HK-2 (cell line): Measurements from ENCODE around the gene CELF4.

ENCODE experiments used
- DNase-seq: peaks from one replicate; pipeline ENCODE4 v3.0.0-alpha.2; 2018; ENCODE audit not compliant: unreplicated experiment

Gene CELF4

DNA sequence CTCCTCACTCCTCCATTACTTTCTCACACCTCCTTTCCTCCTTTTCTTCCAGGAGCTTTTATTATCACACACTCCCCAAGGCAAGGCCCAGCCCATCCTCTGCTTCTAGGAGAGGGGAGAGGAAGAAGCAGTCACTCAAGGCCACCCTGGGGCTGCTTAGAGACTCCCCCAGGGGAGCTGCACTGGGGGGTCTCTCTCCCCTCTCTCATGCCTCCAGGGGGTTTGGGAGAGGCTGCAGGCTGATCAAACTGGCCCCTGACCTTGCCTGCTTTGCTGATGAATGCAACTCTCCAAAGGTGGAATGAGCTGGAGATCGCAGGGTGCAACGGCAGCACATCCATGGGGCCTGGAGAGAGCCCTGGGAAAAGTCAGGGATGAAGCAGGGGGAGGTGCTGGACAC is 216.9 kb downstream of the CELF4 start:
- no peak for DNase-seq

DNA sequence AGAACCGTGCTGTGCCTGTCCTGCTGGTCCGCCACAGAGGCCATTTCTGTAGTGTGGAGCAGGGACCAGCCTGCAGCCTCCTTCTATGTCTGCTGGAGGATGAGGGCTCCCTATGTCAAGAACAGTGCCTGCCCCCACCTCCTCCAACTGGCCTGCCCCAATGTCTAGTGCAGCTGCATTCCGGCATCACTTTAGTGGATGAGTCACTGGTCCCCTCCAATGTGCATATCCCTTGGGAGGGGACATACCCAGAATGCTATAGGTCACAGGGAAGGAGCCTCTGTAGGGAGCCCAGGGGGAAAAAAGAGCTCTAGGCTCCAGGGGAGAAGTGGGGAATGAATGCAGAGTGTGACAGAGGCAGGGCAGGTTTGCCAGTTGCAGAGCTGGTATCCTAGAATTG is 219.6 kb downstream of the CELF4 start:
- no peak for DNase-seq

DNA sequence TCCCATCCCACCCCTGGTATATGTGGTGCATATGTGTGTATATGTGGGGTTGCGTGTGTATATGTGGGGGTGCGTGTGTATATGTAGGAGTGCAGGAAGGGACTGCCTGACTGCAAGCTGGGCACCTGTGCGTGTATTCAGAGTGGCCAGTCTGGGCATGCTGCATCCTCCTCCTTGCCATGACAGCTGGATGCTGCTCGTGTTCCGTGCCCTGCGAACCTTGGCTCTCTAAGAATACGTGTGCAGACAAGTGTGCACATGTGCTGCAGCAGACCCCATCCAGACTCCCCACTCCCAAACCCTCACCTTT is 222.1 kb downstream of the CELF4 start:
- DNase-seq = no peak

DNA sequence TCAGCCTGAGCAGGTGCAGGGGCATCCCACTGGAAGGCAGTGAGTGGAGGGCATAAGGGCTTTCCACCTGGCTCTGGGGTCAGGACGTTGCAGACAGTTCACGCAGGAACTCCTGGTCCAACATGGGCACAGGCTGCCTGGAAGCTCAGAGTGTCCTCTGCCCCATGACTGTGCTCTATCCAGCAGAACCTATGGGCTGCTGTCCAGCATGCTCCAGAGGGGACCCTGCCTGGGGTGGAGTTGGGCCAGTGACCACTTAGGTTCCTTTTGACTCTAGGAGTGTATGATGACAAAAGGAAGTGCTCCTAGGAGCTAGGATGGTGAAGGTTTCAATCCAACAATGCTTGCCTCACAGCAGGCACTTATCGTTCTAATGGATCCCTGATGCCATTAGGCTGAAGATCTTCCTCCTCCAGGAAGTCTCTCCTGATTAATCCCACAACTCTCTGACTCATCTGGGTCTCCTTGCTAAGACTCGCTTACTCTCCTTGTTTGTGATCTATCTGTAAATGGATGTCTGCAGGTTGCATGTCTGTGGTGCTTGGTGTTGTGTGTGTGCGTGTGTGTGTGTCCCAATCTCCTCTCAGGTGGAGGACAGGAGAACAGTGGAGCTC is 224.0 kb downstream of the CELF4 start:
- no peak for DNase-seq

DNA sequence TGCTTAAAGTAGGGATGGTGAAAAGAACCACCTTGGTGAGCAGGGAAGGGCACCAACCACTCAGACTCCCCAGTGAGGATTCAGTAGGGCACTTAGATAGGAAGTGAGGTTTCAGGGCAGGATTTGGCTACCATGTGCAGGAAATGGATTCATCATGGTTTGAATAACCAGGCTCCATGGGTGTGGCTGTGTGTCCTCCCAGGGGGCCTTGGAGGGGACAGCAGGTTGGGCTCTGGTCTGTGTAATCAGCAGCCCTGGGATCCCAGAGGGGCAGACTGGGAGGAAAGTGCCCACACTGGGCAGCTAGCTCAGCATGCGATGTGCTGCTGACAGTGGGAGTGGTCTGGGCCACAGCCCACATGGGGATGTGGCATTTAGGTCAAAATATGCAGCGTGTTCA is 224.6 kb downstream of the CELF4 start:
- DNase-seq = no peak

DNA sequence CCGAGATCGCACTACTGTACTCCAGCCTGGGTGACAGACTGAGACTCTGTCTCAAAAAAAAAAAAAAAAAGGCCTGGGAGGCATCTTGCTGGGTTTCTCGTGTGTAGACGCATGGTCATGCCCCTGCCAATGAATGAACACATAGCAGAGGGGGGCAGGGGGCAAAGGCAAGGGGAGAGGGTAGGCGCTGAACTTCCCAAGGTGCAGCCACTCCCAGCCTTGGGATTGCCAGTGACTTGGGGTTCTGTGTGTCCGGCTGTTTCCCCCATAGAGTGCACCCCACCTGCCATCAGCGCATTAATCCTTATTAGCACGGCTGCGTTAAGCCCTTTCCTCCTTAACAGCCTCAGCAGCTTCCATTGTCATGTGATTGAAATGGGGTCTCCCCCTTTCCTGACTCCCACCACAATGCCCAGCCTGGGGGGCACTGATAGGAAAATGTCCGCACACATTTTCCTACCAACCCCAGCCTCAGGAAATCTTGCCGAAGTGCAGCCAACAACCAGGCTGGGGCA is 225.8 kb downstream of the CELF4 start:
- DNase-seq = no peak

DNA sequence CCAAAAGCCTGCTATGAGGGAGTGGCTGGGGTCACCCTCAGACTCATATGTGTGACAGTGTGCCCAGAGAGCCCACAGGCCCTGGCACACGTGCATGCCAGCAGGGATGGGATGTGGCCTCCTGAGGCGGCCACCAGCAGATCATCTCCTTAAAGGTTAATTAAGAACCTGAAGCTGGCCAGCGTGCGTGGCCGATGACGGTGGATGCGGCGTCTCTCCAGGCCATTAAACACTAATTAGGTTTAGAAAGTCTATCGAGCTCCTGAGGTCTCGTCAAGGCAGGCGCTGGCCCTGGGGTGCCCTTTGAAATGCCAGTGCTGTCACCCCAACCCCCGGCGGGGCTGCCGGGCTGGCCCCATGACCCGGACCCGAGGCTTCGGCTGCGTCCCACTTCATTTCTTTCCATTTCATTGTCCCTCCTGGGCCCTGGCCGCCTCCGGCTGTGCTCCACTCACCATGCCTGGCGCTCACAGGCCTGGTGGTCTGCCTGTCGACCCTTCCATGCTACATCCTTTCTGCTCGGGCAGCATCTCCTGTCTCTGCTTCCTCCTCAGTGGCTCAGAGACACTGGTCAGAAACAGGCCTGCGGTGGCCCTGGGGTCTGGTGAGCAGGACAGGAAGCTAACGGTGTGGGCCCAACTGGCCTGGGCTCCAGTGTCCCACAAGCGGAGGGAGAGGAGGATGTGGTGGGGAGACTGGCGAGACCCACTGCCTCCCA is 228.9 kb downstream of the CELF4 start:
- no peak for DNase-seq

DNA sequence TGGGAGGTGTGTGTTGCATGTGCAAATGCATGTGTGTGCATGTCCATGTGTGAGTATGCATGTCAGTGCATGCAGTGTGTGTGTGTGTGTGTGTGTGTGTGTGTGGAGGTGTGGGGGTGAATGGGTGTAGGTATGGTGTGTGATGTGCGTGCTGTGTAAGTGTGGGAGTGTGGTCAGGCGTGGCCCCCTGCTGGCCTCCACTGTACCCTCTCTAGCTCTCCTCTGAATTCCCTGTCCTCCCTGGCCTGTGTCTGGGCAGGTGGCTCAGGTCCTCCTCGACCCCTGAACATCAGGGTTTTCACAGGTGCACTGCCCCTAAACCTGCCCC is 230.2 kb downstream of the CELF4 start:
- DNase-seq = no peak

DNA sequence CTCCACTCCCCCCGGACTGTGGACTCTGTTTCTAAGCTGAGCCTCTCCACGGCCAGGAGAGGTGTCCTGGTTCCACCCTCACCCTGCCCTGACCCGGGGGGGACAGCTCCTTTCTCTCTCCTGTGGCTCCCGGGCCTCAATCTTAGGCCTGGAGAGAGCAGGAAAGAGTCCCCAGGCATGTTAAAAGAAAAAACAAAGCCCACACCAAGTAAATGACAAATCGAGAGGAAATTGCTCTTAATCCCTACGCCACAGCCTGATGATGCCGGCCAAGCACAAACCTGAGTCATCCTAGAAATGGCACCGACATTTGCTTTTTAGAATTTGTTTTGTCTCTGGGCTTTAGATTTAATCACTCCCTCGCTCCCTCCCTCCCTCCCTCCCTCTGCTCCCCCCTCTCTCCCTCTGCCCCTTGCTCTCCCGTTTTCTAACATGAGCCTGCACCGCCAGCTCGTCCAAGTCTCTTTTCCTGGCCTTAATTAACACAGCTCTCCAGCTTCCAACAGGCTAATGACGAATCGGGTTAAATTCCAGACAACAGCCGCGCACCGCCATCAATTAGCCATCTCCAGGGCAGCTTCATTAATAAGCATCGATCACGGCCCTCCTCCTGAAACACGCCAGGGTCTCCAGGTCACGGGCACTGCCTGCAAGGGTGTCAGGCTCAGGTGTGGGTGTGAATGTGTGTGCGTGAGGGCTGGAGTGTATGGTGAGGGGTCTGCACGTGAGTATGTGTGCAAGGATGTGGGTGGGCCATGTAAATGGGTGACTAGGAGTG is 230.8 kb downstream of the CELF4 start:
- no peak for DNase-seq

DNA sequence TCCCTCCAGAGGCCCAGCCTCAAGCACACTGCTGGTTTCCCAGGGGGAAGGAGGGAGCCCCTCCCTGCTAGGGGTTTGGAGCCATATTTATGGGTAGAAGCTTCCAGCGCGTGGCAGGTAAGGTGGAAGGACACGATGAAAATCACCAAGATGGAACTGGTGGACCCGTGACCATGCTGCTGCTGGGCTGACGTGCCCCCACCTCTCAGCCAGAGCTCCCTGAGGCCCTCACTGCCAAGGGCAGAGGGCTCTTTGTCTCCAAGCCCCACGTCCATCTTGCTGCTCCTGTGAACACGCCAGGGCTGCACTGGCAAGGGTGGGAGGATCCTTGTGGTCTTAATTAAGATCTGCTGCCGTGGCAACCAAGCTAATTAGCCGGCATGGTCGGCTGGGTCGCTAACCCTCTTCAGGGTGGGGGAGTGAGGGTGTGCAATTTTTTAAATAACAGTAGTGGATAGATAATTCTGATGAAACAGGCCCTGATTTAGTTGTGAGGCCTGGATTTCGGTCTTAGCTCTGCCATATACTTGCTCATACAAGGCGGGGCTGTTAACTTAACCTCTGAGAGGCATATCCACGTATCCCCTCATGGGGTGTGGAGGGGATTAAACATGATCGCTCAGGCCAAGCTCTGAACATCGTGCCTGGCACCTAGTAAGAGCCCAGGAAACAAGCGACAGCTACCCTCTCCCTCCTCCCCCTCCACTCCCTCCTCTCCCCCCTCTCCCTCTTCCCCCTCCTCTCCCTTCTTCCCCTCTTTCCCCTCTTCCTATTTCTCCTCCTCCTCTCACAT is 232.8 kb downstream of the CELF4 start:
- no peak for DNase-seq

DNA sequence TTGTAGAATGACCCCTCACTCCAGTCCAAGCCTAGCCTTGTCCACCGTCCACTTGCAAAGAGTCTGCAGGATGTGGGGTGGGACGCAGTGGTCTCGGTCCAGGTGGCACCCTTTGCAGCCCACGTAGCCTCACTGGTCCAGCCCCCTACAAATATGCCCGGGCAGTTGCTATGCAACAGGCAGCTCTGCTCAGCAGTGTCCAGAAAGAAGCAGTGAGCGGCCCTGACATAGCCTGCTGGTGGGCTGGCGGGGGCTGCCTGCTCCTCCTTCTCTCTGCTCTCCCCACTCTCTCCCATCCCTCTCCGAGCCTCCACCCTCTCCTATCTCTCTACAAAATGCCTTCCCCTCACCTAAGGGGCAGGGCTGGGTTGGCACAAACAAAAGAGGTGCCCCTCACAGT is 233.4 kb downstream of the CELF4 start:
- no peak for DNase-seq

DNA sequence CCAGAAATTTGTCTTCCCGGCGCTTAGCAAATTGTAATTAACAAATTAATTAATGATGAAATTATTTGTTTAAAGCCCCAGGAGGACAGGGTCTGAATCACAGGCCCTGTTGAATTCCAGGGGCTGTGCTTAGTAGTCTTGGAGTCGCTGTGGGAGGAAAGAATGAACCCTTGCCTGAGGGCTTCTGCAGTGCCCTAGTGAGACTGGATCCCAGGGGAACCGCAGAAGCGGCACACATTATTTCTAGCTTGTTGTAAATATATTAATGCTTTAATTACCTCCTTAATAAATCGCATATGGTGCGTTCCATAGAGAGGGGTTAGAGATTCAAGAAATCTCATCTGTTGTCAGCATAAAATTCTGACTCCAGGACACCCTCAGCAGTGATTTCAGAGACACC is 235.4 kb downstream of the CELF4 start:
- no peak for DNase-seq

DNA sequence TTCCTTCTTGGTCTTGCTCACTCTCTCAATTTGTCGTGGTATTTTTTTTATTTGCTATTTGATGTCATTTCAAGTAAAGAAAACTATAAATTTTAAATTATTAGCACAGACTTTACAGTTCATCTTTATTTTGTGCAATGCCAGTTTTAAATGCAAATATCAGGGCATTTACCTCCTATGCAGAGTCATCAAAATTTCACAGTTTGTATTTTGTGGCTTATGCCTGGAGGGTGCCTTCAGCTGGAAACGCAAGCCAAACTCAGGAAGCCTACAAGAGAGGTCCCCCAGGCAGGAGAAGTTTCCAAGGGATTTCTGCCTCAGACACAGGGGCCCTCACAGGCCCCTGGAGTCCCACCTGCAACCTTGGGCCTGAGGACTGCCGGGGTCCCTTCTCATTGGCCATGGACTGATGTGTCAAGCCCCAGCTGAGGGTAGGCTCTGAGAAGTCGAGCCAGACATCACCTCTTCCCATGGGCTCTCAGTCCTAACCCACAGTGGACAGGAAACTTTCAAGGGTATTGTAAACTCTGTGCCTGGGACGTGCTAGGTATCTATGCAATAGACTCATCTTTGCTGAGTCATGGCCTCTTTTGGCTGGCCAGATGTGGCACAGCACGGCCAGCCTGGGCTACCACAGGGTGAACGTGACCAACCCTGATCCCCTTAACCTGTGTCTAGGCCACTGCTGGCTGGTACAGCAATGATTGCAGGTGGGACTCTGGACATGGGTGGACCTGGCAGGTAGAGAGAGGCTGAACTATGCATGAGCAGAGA is 236.5 kb downstream of the CELF4 start:
- no peak for DNase-seq

DNA sequence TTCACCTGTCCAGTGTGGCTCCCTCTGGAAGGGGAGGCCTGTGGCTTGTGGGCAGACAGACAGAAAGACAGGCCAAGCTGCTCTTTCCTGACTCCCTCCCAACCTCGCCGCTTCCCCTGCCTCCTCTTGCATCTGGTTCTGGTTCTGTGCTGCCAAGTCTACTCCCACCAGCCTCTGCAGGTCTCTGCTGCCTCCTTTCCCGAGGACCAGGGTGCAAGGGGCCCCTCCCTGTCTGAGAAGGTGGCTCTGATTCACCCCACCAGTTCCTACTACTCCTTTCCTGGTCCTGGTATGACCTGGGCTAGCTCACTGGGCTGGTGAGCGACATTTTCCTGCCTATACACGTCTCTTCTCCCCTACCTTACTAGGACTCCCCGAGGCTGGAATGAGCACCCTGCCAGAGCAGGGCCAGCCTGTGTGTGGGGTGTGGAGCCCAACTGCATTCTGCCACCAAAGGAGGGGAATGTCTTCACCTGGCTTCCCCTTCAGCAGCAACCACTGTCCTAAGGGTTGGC is 238.5 kb downstream of the CELF4 start:
- no peak for DNase-seq

DNA sequence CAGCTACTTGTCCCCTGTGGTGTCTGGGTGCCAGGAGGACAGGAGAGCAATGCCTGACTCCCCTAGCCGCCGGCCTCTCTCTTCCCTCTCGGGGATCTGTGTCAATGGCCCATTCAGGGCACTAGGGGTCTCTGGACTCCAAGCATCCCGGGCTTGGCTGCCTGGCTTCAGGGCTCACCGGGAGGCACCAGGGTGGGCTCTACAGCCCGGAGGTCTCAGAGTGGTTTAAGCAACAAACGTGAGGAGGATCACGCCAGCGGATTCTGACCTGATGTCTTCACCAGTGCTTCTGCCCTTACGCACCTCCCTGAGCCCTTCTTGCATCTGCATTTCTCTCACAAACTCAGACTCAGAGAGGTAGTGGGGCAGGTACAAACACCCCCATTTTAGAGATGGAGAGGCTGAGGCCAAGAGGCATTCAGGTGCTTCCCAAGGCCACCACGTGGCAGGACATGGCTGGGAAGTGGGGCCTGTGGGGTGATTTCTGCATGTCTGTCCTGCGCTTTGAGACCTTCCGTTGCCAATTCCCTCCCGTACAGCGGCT is 243.0 kb downstream of the CELF4 start:
- peak; percentile 31 for DNase-seq

DNA sequence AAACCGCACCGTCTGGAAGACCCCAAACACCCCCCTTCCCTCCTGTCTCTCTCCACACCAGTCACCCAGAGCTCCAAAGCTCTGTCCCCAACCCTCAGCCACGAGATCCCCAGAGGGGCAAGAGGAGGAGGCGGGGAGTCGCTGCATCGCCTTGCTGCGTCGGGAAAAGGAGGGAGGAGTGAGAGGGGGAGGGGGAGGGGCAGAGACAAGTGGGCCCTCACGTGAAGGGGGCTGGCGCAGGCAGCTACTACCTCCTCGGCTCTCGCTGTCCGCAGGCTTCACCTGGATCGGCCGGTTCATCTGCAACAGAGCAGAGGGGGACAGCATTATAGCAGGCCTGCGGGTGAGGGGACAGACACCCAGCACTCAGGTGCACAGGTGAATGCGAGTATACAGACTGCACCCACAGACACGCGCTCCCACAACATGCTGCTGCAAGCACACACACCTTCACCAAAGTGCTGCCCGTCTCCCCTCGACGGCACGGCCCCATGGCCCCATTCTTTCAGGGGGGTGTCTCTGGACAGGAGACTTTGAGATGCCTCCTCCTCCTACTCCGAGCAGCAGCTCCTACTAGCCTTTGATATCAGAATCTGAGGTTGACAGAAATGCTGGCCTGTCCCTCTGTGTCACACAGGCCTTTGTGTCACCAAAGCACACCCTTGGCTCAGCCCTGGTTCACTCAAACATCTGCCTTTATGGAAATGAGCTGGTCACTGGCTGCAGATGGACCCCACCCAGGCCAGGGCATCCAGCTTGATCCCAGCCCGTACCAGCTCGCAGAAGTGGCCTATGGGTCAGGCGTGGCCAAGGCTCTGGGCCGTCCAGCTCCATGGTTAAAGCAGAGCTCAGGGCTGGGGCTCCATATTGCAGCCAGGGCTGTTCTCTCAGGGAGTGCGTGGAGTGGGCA is 243.8 kb downstream of the CELF4 start:
- no peak for DNase-seq

DNA sequence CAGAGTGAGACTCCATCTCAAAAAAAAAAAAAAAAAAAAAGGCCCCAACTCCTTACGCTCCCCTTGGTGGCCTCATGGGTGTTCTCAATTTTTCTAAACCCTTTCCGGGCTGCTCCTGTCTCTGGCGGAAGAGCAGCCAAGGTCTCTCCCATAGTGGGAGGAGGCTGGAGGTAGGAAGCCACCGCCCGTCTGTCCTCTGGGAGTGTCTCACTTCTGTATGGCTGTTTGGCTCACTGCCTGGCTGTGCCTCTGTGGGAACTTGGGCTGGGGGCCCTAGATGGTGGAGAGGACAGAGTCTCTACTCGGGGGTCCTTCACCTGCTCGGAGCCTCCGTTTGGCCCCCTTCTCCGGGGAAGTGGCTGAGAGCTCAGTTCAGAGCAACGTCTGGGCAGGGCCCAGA is 245.3 kb downstream of the CELF4 start:
- no peak for DNase-seq

DNA sequence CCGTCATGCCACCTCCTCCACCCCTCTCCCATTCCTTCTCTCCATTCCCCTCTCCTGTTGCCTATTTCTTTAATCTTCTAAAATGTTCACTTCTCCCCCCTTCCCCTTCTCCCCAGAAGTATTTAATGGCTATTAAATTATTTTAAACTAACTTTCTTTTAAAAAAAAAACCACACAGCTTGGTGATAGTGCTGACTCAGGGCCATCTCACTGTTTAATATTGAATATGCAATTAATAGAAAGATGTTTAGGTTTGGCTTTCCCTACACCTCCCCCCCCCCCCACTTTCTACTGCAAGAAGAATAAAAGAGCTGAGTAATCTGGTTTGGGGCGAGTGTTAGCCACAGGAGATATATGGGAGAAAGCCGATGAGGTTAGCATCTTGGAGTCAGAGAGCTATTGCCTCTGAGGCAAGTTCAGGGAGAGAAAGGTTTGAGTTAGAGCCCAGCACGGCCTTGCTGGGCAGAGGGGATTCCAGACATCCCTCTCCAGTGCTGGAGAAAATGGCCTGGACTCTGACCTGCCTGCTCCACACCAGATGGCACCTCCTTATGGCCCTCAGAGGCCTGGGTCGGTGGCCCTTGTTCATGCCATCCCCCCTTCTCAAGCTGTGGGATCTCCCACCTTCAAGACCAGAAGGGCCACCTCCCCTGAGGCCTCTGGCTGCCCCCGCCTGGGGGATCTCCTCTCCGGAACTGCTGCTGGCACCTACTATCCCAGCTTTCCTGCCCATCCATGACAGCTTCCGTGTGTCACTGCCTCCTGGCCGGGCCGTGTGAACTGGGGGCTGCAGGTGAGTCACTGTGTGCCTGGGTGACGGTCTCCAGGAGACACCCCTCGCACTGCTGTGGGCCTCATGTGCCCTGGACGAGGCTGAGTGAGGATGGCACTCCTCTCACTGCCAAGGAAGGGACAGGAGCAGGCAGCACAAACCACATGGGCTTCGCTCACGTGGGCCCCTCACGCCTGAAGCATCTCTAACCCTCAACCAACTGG is 246.9 kb downstream of the CELF4 start:
- DNase-seq = no peak

DNA sequence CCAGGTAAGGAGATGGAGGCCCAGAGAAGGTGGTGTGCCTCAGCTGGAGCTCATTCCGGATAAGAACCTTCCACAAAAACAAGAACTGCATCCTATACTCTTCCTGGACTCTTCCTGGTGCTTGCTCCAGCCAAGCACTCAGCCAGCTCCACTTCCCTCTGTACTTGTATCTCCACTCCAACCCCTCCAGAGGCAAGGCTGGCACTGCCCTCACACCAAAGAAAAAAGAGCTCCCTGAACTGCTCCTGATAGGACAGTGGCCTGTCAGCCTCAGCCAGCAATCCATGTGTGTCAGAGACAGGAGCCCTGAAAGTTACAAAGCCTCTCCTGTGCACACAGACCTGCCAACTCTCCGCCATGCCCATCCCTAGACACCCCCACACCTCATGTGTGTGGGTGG is 248.1 kb downstream of the CELF4 start:
- no peak for DNase-seq
